Activated CD8-positive, alpha-beta memory T cell treated with anti-CD3 and anti-CD28 coated beads for 36 hours (primary cell): Measurements from ENCODE around the gene CCND1. TPM values are rescaled to one million over a fixed set of nuclear protein-coding genes. Genes with fewer than 3 reads are reported as not detected.
"Not testable (repeated sequence)": the region's sequence is repeated elsewhere in the genome, so short reads cannot be mapped to it uniquely, and the experiment has no call there.

Source experiments
- CTCF ChIA-PET: fragments of 350-600 bp; sonication (Branson Sonifier 250); formaldehyde crosslinking; loops from one replicate; lab custom pipeline; 2021; ENCODE audit warnings: antibody characterized with exemption; lab: Charles Lee
- POLR2A ChIA-PET: fragments of 350-600 bp; sonication (Branson Sonifier 250); formaldehyde crosslinking; loops from one replicate; lab custom pipeline; 2021; ENCODE audit warnings: antibody characterized with exemption; lab: Charles Lee
- total RNA-seq, 2 experiments: library from RNA; stranded (reverse); gene quantifications; one replicate each; pipeline ENCODE4 v1.2.3, GENCODE V29; 2021

The CCND1 gene
- total RNA-seq, 2 experiments from 2014 or later = 1.7 to 2.8 TPM

DNA sequence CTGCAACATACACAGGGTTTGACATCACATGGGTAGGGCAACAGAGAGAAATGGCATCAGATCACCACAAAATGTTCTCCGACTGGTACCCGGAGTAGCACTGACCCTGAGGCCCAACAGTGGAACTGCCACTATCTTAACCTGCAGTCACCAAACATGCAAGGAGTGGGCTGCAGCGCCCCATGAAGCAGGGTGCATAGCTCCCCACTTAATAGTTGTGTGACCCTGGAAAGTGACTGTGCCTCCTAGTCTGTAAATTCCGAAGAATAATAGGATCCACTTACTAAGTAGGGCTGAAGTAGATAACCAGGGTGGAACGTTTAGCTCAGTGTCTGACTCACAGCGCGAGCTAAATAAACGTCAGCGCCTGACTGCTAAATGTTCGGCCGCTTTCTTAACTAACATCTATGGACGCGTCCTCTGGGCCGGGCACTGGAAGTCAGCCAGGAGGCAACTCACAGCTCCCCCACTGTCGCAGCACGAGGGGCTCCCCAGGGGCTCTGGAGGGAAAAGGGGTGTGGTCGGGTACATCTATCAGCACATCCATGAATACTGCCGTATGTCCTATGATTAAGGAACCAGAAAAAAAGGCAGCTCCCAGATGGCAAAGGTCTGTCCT, 33.4 kb downstream of the CCND1 start:
- ChIA-PET CTCF (interaction anchor here (1.3 to 1.6 kb wide), 3 partner anchors 12 to 245 kb away, joined by 3 to 4 read pairs (median 3); no protein-coding TSS in a partner anchor), POLR2A (interaction anchor here (0.7 kb wide), 1 partner anchor 35 kb away, joined by 4 read pairs; no protein-coding TSS in a partner anchor)

DNA sequence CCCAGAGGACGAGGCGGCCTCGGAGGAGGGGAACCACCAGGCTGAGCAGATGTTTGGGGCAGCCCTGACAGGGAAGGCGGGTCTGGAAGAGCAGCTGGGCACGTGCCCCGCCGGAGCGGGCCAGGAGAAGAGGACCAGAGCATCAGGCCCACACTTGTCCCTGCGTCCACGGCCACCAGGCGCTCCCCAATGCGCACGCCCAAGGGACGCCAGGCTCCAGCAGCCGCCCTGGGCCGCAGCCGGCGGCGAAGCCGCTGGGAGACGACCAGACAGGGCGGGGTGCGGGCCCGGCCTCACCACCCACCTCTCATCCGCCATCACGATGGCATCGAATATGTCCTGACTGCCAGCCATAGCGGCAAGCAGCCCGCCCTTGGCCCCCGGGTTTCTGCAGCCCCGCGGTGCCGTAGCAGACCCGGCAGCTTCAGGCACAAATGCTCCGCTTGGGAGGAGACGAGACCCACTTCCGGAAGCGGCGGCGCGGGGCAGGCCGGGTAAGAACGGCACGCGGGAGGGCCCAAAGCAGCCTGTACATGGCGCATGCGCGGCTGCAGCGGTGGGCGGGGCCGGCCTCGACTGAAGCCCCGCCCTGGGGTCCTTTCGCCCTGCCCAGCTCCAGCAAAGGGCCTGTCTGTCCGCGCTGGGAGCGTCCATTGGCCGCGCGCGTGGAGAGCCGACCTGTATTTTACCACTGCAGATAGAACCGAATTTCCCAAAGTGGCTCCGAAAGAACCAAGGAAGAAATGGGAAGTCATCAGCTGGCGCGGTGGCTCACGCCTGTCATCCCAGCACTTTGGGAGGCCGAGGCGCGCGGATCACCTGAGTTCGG, 34.1 kb downstream of the CCND1 start, which contains the start of gene LTO1:
Gene LTO1 (minus strand): TSS at position 468 of the 829 bp plus-strand sequence. CDS start 114 bp downstream, at position 354.
- ChIA-PET CTCF (interaction anchor here (1.3 to 1.6 kb wide), 3 partner anchors 12 to 244 kb away, joined by 3 to 4 read pairs (median 3); no protein-coding TSS in a partner anchor), POLR2A (interaction anchor here (0.6 to 1.1 kb wide), 3 partner anchors 36 to 836 kb away, joined by 3 to 4 read pairs (median 3); no protein-coding TSS in a partner anchor)

DNA sequence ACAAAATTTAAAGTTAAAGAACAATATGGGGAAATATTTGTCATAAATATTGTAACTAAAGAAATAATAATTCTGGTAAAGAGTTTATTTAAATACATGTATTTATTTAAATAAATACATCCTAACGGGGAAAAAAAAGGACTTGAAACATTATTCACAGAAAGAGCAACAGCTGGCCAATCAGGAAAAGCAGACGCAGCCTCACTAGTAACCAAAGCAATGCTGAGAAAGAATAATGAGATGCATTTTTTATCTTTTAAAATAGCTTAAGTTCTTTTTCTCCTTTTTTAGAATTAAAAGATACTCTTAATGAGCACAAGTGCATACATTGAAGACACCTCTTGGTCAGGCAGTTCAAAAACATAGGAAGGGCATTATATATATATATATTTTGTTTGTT, 36.8 kb downstream of the CCND1 start:
- CTCF ChIA-PET = interaction anchor here (1.1 kb wide), 1 partner anchor 9 kb away, joined by 3 read pairs; no protein-coding TSS in a partner anchor

DNA sequence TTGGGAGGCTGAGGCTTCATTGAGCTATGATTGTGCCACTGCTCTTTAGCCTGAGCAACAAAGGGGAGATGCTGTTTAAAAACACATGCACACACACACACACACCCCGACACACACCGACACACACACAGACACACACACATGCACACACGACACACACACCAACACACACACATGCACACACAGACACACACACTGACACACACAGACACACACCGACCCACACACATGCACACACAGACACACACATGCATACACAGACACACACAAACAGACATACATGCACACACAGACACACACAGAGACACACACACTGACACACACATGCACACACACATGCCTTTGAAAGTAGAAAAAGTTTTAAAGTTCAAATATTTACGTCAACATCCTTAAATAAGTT, 39.7 kb downstream of the CCND1 start:
- POLR2A ChIA-PET = no interaction called here
- CTCF ChIA-PET = interaction anchor here (2.1 kb wide), 1 partner anchor 11 kb away, joined by 7 read pairs; no protein-coding TSS in a partner anchor

More for the DNA sequence above, 36.8 kb downstream of the CCND1 start:
- POLR2A ChIA-PET = no interaction called here

DNA sequence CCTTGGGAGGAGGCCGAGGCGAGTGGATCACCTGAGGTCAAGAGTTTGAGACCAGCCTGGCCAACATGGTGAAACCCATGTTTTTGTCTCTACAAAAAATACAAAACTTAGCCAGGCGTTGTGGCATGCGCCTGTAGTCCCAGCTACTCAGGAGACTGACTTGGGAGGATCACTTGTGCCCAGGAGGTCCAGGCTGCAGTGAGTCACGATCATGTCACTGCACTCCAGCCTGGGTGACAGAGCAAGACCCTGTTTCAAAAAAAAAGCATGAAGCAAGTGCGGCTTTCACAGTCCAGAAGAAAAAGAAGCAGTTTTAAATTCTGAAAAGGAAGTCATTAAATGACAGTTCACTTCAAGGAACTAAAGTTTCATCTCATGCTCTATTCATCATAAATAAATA, 41.3 kb downstream of the CCND1 start:
- ChIA-PET CTCF (no interaction called here), POLR2A (no interaction called here)

DNA sequence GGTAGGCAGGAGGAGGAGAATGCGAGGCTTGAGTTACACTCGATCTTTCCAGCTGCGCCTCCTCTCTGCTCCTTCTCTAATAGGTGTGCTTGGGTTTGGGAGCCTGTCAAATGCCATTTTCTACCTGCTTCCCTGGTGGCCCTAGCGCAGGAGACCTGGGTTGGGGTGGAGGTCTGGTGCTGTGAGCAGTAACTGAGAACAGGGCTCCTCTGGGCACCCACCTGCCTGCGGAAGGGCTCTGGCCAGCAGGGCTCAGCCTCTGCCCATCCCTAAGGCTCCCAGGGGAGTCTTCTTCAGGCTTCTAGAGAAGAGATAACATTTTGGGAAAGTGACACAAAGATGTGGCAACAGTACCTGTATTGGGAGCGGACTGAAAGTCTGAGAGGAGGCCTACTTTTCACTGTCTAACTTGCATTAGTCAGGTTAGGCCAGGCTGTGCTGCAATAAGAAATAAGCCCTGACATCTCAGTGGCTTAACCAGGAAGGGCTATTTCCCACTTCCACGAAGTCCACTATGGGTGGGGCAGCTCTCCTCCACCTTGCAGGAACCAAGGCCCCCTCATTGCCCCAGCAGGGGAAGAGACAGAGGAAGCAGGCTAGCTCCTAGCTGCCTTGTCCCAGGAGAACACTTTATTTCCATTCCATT, 41.8 kb downstream of the CCND1 start:
- POLR2A ChIA-PET = no interaction called here
- CTCF ChIA-PET = no interaction called here

DNA sequence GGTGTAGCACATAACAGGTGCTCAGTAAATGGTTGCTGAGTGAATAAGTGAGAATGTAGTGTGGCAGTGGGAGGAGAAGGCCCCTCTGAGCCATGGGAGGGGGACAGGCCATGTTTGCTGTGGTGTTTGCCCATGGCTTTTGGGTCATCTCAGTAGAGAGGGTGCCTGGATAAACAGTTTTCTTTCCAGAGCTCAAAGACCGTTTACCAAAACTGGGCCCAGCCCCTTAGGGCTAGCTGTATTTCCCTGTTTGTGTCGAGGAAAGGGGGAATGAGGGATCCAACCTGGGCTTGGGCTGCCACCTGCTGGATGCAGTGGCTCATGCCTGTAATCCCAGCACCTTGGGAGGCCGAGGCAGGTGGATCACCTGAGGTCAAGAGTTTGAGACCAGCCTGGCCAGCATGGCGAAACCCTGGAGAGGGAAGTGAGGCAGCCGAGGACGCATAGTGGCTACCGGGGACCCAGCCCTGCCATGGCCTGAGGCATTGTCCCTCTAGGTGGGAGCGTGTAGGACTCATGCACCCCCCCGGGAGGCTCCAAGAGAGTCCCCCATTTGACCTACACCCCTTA, 42.9 kb downstream of the CCND1 start:
- ChIA-PET CTCF (interaction anchor here (0.7 kb wide), 1 partner anchor 158 kb away, joined by 4 read pairs; no protein-coding TSS in a partner anchor), POLR2A (no interaction called here)

DNA sequence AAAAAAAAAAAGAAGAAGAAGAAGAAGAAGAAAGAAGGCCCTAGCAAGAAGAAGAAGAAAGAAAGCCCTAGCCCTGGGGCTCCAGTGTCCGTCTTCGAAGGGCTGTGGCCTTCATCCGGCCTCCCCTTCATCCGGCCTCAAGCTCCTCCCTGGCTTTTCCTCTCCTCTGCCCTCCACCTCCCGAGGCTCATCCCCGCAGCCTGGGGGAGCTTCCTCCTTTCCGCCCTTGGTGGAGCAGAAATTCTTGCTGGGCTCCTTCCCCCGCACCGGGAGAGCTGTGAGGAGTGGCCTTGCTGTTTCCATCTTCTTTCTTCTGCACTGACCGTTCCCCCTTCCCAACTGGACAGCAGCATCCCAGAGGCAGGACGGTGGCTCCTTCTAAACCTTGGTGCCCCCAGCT, 43.7 kb downstream of the CCND1 start:
- CTCF ChIA-PET = interaction anchor here (0.7 kb wide), 1 partner anchor 157 kb away, joined by 4 read pairs; no protein-coding TSS in a partner anchor
- POLR2A ChIA-PET = no interaction called here

DNA sequence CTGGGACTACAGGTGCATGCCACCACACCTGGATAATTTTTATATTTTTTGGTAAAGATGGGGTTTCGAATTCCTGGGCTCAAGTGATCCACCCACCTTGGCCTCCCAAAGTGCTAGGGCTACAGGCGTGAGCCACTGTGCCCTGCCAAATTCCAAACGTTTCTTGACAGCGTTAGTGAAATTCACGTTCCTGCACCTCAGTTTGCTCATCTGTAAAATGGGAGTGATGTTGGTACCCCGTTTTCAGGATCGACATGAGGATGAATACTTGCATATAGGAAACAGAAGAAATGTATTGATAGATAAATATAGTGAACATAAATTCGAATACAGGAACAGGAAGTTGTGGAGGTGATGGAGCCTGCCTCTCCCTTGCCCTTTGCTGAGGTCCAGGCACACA, 44.4 kb downstream of the CCND1 start:
- CTCF ChIA-PET = interaction anchor here (0.6 to 0.7 kb wide), 2 partner anchors 27 to 1483 kb away, joined by 3 read pairs; no protein-coding TSS in a partner anchor
- POLR2A ChIA-PET = no interaction called here

DNA sequence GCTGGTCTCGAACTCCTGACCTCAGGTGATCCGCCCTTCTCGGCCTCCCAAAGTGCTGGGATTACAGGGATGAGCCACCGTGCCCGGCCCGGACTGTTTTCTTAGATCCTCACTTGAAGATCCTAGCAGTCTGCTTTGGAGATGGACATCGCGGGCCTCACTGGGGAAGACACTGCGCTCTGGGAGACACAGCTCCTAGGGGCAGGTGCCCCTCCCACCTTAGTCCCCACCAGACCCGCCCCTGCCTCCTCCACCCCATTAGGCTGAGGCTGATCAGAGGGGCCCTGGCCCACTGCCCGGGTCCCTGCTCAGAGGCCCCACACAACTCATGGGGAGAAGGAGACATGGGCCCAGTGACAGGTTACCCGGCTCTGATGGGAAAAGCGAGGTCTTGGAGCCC, 45.5 kb downstream of the CCND1 start:
- CTCF ChIA-PET = interaction anchor here (0.6 to 1.7 kb wide), 11 partner anchors 20 to 1039 kb away, joined by 3 to 6 read pairs (median 3); no protein-coding TSS in a partner anchor
- POLR2A ChIA-PET = no interaction called here

DNA sequence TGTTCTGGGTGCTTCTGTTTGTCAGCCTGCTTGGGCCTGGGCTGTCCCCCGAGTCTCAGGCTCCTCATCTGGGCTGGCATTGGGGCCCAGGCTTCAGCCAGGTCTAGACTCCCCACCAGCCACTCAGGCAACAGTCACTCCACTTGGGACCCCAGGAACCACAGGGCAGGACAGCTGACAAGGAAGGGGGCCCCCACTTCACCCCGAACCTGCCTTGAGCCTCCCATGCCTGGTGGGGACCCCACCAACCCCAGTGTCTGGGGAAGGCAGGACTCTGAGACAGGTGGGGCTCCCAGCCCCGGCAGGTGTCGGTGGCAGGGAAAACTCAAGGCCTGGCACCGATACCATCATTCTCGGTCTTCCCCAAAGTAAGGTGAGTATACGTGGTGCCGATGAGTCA, 45.9 kb downstream of the CCND1 start:
- CTCF ChIA-PET = interaction anchor here (1.1 to 1.7 kb wide), 3 partner anchors 194 to 226 kb away, joined by 3 to 4 read pairs (median 3); no protein-coding TSS in a partner anchor
- POLR2A ChIA-PET = no interaction called here

DNA sequence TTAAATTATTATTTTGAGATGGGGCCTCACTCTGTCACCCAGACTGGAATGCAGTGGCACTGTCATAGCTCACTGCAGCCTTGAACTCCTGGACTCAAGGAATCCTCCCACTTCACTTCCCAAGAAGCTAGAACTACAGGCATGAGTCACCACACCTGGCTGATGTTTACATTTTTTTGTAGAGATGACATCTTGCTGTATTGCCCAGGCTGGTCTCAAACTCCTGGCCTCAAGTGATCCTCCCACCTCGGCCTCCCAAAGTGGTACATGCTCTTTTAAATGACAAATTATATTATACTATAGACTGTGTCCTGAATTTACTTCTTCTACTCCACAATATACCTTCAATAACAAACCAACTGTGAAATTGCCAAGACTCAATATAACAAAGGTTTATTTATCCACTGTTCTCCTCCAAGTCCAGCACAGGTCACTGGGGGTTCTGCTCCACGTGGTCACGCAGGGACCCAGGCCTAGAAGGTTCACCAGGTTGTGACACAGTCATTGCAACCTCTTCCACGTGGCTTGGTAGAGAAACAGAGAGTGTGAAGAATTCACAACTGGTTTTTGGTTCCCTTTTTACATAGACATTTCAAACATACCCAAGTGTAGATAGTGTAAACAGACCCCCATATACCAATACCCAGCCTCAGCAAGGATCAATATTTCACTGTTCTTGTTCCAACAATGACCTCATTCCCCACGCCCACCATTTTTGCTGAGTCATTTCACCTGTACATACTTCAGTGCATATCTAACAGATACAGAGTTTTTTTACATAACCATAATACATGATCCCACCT, 47.2 kb downstream of the CCND1 start:
- CTCF ChIA-PET, POLR2A ChIA-PET: not testable (repeated sequence)

DNA sequence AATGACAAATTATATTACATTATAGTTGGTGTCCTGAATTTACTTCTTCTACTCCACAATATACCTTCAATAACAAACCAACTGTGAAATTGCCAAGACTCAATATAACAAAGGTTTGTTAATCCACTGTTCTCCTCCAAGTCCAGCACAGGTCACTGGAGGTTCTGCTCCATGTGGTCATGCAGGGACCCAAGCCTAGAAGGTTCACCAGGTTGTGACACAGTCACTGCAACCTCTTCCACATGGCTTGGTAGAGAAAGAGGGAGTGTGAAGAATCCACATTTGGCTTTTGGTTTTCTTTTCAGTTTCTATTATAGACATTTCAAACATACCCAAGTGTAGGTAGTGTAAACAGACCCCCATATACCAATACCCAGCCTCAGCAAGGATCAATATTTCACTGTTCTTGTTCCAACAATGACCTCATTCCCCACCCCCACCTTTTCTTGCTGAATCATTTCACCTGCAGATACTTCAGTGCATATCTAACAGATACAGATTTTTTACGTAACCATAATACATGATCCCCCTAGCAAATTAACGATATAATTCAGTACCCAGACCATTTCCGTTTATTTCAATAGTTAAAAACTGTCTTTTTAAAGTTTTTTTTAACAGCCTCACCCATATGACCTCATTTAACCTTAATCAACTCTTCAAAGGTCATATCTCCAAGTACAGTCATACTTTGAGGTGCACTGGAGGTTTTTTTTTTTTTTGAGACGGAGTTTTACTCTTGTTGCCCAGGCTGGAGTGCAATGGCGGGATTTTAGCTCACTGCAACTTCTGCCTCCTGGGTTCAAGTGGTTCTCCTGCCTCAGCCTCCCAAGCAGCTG, 48.7 kb downstream of the CCND1 start:
- POLR2A ChIA-PET = no interaction called here
- CTCF ChIA-PET = no interaction called here

DNA sequence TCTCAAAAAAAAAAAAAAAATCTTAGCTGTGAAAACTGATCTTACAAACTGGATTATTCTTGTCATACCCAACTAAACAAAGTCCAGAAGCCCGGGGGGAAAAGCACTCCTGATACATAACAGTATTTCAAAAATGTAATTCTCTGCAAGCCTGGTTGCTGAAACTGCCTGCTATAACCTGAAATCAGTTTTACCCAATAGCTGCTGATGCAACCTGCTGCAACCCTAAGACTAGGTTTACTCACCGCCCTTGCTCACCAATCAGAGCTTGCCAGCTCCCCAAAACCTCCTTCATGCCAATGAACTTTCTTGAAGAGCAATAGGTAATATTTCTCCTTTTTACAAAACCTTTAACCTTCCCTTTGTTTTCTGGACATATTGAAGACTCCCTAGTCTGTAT, 50.5 kb downstream of the CCND1 start:
- ChIA-PET POLR2A (no interaction called here), CTCF (no interaction called here)

DNA sequence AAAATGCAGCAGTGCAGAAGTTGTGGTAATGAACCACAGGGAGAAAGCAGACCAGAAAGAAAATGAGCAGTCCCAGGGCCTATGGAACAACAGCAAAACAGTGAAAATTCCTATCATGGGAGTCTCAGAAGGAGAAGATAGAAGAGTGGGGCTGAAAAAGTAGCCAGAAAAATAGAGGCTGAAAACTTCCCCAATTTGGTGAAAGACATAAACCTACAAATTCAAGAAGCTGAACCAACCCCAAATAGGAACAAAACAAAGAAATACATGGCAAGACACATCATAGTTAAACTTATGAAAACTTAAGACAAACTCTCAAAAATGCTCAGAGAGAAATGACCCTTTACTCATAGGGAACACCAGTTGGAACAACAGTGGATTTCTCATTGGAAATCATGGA, 51.5 kb downstream of the CCND1 start:
- POLR2A ChIA-PET = no interaction called here
- CTCF ChIA-PET = no interaction called here

DNA sequence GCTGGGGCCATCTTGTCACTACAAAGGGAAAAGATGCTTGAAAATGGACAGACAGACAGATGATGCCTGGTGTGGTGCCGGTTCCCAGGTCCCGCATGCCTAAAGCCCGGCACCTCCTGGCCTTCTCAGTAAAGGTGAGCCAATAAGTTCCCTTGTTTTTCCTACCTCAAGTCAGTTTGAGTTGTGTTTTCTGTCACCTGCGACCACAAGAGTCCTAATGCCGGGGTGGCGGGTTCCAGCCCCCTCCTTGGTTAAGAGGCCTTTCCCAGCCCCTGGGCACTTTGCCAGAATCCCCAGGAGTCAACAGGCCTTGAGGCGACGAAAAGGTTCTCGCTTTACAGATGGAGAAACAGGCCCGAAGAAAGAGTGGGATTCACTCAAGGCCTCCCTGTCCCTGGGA, 53.8 kb downstream of the CCND1 start:
- POLR2A ChIA-PET = no interaction called here
- CTCF ChIA-PET = no interaction called here

DNA sequence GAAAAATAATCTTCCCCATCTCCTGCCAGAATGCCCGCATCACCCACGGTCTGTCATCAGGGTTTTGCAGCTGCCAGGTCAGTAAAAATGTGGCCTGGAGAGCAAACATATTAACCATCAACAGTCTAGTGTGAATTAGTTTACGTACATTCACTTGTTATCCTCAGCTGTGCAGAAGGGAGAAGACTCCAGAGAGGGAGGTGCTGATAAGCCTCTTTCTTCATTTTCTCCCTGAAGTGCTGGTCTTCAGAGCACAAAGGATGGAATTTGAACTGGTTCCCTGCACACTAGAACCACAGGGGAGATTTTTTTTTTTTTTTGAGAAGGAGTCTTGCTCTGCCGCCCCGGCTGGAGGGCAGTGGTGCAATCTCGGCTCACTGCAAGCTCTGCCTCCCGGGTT, 54.6 kb downstream of the CCND1 start:
- CTCF ChIA-PET = interaction anchor here (0.7 to 1.3 kb wide), 3 partner anchors 9 to 1535 kb away, joined by 3 read pairs; no protein-coding TSS in a partner anchor

More for the DNA sequence above, 54.6 kb downstream of the CCND1 start:
- POLR2A ChIA-PET = no interaction called here
